HG03135 (cell line): ENCODE measurements around the gene CPTP.

ENCODE experiments used
- ATAC-seq: cut with Tn5 transposase; IDR thresholded peaks from one replicate; pipeline ENCODE4 v1.9.1; 2021; ENCODE audit warnings: mild to moderate bottlenecking, moderate library complexity; ENCODE audit not compliant: unreplicated experiment

CPTP gene

GRCh38 chr1:1317420-1317819 lies 7.2 kb upstream of the CPTP start:
- ATAC-seq: no peak

GRCh38 chr1:1318131-1318652 lies 6.4 kb upstream of the CPTP start:
- no peak for ATAC-seq

GRCh38 chr1:1318777-1319645 lies 5.6 kb upstream of the CPTP start:
- no peak for ATAC-seq

- ATAC-seq: no peak
These were observed 5.0 kb upstream of the CPTP start for GRCh38 chr1:1319646-1319941.

GRCh38 chr1:1320666-1321448 lies 3.7 kb upstream of the CPTP start:
- ATAC-seq: no peak

GRCh38 chr1:1321477-1321876 lies 3.1 kb upstream of the CPTP start:
- no peak for ATAC-seq

GRCh38 chr1:1322418-1322817 lies 2.2 kb upstream of the CPTP start:
- ATAC-seq: no peak

- no peak for ATAC-seq
These were observed 1.6 kb upstream of the CPTP start for GRCh38 chr1:1322952-1323351.

GRCh38 chr1:1324084-1324523 lies 498 bp upstream of the CPTP start:
- ATAC-seq: peak; percentile 29

GRCh38 chr1:1325288-1326074 lies 879 bp downstream of the CPTP start:
- ATAC-seq: peak; percentile 7

- no peak for ATAC-seq
These were observed 1.5 kb downstream of the CPTP start for GRCh38 chr1:1326075-1326605.

GRCh38 chr1:1327291-1327690 lies 2.7 kb downstream of the CPTP start:
- ATAC-seq: no peak

GRCh38 chr1:1328254-1328653 lies 3.7 kb downstream of the CPTP start:
- no peak for ATAC-seq

GRCh38 chr1:1329304-1330210 lies 5.0 kb downstream of the CPTP start:
- ATAC-seq: no peak

- ATAC-seq: no peak
These were observed 5.9 kb downstream of the CPTP start for GRCh38 chr1:1330366-1331067.

- no peak for ATAC-seq
These were observed 6.7 kb downstream of the CPTP start, which contains the start of gene TAS1R3 for GRCh38 chr1:1331068-1331965. TSS of gene TAS1R3 (plus strand) at chr1:1331280. CDS start at chr1:1331346, 66 bp downstream.

GRCh38 chr1:1332031-1332755 lies 7.6 kb downstream of the CPTP start:
- no peak for ATAC-seq
